ENCODE results near the gene JPT2. TPM values are rescaled to one million over a fixed set of nuclear protein-coding genes. Genes with fewer than 3 reads are reported as not detected.

Gene JPT2
- total RNA-seq, 3 donors from 2014 or later = 44.0 to 58.5 (median 57.3) TPM

DNA sequence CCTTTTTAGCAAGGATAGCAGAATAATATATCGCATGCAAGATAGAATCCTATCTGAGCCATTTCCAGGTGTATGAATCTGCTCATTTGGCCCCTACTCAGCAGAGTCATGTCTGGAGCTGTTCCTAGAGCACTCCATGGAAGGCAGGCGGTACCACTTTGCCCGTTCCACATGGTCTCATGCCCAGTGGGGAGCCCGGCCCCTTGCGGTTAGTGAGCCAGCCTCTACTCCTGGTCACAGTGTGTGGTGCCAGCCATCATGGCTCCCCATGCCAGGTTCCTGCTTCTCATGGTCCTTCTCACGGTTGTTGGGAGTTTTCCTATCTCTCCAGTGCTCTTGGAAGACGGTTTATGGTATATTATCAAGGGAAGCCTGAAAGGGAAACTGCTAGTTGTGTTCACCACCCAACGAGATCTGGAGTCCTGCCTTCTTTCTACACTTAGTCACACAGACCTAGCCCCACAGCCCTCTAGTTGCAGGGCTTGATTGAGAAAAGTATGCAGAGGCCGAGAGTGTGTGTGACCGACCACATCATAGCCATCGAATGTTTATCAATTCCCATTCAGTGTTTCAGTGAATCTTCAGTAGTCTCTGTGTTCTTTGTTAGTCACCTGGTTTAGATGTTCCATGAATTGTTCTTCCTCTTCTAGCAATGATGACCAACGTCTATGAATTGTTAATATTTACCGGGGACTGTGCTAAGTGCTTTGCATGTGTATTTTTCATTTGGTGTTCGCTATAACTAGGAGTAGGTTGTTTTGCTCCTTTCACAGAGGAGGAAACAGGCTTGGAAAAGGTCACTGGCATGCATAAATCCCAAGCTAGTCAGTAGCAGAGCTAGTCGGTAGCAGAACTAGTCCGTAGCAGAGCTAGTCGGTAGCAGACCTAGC lies 9.6 kb downstream of the JPT2 start:
- Histone ChIP-seq H3K36me3 (ENCODE audit: low read depth) (no peaks in the 10 kb centered on the region), H3K9me3 (no peaks in the 10 kb centered on the region), H3K4me3 (no peak overlapping the region), H3K4me1 (ENCODE audit: low read depth) (no peaks in the 10 kb centered on the region)
- no peak for ATAC-seq
- no peak for TF ChIP-seq CTCF (IDR thresholded peaks at IDR 0.05)
- no peak for DNase-seq
- intact Hi-C loops (cut with DNase I, micrococcal nuclease) = no loop called here

DNA sequence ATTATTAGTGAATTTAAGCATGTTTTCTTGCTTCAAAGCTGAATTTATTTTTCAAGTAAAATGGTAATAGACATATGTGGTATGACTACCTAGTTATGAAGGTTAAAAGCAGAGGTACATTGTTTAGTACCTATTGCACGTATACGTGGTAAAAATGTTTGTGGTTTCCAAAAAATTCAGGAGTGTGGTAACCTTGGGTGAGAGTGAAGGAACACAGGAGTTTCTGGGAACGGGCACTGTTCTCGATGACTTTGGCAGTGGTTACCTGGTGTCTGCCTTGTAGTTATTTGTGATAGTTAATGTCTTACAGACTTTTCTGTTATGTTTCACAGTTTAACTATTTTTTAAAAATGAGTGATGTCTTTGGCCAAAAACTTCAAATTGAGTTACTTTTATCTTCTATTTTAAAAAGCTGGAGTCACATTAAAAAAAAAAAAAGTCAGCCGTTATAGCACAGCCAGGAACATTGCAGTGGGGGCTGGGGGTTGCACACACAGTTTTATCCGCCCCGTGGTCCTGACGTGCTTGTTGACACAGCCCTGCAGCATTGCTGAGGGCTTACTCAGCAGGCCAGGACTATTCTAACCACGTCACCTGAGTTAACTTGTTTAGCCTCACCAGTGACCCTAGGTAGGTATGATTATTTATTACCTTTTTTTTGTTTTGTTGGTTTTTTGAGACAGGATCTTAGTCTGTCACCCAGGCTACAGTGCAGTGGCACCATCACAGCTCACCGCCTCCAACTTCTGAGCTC lies 10.9 kb downstream of the JPT2 start:
- DNase-seq = no peak
- ATAC-seq = no peak
- Histone ChIP-seq H3K9me3 (no peaks in the 10 kb centered on the region), H3K4me1 (ENCODE audit: low read depth) (no peaks in the 10 kb centered on the region), H3K36me3 (ENCODE audit: low read depth) (no peaks in the 10 kb centered on the region), H3K4me3 (no peak overlapping the region)
- intact Hi-C loops (cut with DNase I, micrococcal nuclease) = no loop called here
- no peak for TF ChIP-seq CTCF (IDR thresholded peaks at IDR 0.05)

DNA sequence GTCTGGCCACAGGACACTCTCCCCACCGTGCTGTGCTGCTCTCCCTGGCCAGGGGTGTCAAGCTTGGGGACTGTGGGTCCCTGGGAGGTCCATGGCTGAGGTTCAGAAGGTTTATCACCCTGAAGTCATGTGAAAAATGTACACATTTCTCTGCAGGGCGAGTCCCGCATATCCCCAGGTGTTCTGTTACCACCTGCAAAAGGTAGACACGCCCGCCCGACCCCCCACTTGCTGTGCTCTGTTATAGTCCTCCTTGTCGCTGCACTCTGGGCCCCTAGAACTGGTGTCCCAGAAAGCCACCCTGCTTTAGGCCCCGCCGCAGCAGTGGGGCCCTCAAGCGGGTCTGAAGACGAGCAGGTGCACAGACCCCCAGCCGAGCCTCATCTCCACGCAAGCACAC lies 11.8 kb downstream of the JPT2 start:
- no peak for TF ChIP-seq CTCF (IDR thresholded peaks at IDR 0.05)
- Histone ChIP-seq H3K9me3 (no peaks in the 10 kb centered on the region), H3K36me3 (ENCODE audit: low read depth) (no peaks in the 10 kb centered on the region), H3K4me3 (no peak overlapping the region), H3K4me1 (ENCODE audit: low read depth) (no peaks in the 10 kb centered on the region)
- DNase-seq = no peak
- no peak for ATAC-seq
- intact Hi-C loops (cut with DNase I, micrococcal nuclease) = no loop called here

DNA sequence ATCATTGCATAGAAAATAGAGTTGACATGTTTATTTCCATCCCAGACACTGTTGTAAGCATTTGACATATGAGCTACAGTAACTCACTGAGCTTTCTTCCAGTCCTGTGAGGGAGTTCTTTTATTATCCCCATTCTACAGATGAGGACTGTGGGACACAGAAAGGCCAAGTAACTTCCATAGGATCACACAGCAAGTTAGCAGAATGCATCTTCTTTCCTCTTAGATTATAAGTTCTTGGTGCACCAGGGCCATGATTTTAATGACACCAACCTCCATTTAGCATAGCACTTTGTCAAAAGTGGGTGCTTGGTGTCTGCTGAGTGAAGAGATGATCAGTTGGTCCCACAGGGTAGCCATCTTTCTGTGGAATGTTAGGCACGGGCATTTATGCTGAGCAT lies 12.7 kb downstream of the JPT2 start:
- no peak overlapping the region for H3K4me3 ChIP-seq
- intact Hi-C loops (cut with DNase I, micrococcal nuclease) = no loop called here
- H3K4me1 ChIP-seq (ENCODE audit: low read depth) = no peaks in the 10 kb centered on the region
- no peak for TF ChIP-seq CTCF (IDR thresholded peaks at IDR 0.05)
- no peaks in the 10 kb centered on the region for H3K9me3 ChIP-seq
- H3K36me3 ChIP-seq (ENCODE audit: low read depth) = no peaks in the 10 kb centered on the region
- DNase-seq (no peak), ATAC-seq (no peak)

GRCh38 chr16:1691276-1691675 lies 13.2 kb downstream of the JPT2 start:
- no peak for ATAC-seq
- TF ChIP-seq CTCF (IDR thresholded peaks at IDR 0.05) = no peak
- no peaks in the 10 kb centered on the region for H3K4me1 ChIP-seq (ENCODE audit: low read depth)
- DNase-seq = no peak
- no peaks in the 10 kb centered on the region for H3K9me3 ChIP-seq
- H3K36me3 ChIP-seq (ENCODE audit: low read depth) = no peaks in the 10 kb centered on the region
- no peak overlapping the region for H3K4me3 ChIP-seq
- intact Hi-C loops (cut with DNase I, micrococcal nuclease) = no loop called here

All from mucosa of descending colon (tissue), 3 donors.